HepG2 (cell line): ENCODE data around the gene ITGB1.

Experiments
- EP300 ChIP-seq, 3 experiments: sonication (generic) in 1 of 3; formaldehyde crosslinking in 1 of 3; IDR thresholded peaks; 2 replicates each; pipeline versions ENCODE4 v1.5.1 to v1.6.1; 2011 to 2020; ENCODE audit warnings: low read depth in 2 of 3, low read length in 2 of 3, borderline replicate concordance in 1 of 3, improper control_type of control experiment in 1 of 3, mild to moderate bottlenecking in 1 of 3, missing genetic modification reagents in 1 of 3, moderate library complexity in 1 of 3
- IKZF1 ChIP-seq: fragments of 450-650 bp; IDR thresholded peaks from 2 replicates; pipeline ENCODE4 v1.7.1; 2016
- KAT8 ChIP-seq: IDR thresholded peaks from 2 replicates; pipeline ENCODE4 v1.6.1; 2016; ENCODE audit warnings: missing genetic modification reagents, missing compliant biosample characterization
- NR1H2 ChIP-seq: sonication (generic); formaldehyde crosslinking; IDR thresholded peaks from 2 replicates; pipeline ENCODE4 v1.8.1; 2022; ENCODE audit warnings: low read depth, missing genetic modification reagents, borderline replicate concordance
- PCBP2 ChIP-seq: fragments of 200-400 bp; formaldehyde crosslinking; optimal IDR thresholded peaks from 2 replicates; pipeline ENCODE3; 2018; ENCODE audit warnings: low read length, low read depth; ENCODE audit not compliant: poor library complexity, severe bottlenecking
- POLR2AphosphoS5 ChIP-seq: IDR thresholded peaks from 2 replicates; pipeline ENCODE4 v1.6.1; 2012; ENCODE audit warnings: low read depth, low read length
- RXRA ChIP-seq: sonication (generic); formaldehyde crosslinking; IDR thresholded peaks from 2 replicates; pipeline ENCODE4 v1.5.1; 2020; ENCODE audit warnings: missing genetic modification reagents
- ZNF263 ChIP-seq: sonication (generic); formaldehyde crosslinking; IDR thresholded peaks from 2 replicates; pipeline ENCODE4 v1.4.0; 2020; ENCODE audit warnings: missing genetic modification reagents
- ZNF282 ChIP-seq: fragments of 450-650 bp; IDR thresholded peaks from 2 replicates; pipeline ENCODE4 v1.6.1; 2018; ENCODE audit not compliant: partially characterized antibody
- TF ChIP-seq, protein P1 (sequence below): IDR thresholded peaks from 2 replicates; pipeline ENCODE4 v1.6.1; 2016; ENCODE audit warnings: missing compliant biosample characterization, missing genetic modification reagents, borderline replicate concordance
- TF ChIP-seq, protein P2 (sequence below): sonication (generic); formaldehyde crosslinking; IDR thresholded peaks from 2 replicates; pipeline ENCODE4 v1.4.0; 2020; ENCODE audit warnings: low read depth, mild to moderate bottlenecking, missing genetic modification reagents
- TF ChIP-seq, protein P3 (sequence below): conservative IDR thresholded peaks from 2 replicates; pipeline ENCODE4 v1.6.1; 2018; ENCODE audit warnings: missing genetic modification reagents
- TF ChIP-seq, protein P4 (sequence below): sonication (generic); formaldehyde crosslinking; IDR thresholded peaks from 2 replicates; pipeline ENCODE4 v1.4.0; 2020; ENCODE audit warnings: missing genetic modification reagents

DNA sequence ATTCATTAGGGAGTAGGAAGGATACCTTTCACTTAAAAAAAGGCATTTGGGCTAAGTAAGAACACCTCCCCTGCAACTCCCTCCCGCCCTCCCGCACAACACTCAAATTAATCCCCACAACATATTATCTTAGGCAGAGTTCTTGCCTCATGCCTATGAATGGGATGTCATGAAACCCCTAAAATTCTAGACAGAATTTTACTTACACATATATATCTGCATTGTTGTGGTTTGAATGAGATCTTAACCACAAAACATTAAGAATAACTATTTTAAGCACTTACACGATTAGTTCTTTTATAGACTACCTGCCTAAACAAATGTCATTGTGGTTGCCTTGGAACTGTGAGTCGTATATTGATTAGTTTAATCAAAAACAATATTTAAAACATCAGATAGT lies 4.5 kb upstream of the ITGB1 start:
- TF ChIP-seq EP300 (IDR thresholded peaks at IDR 0.05; ENCODE audit: low read depth in 2 of 2, low read length in 2 of 2) (no peak), EP300 (CRISPR knock-in tag; IDR thresholded peaks at IDR 0.05; ENCODE audit: borderline replicate concordance) (no peak), RXRA (CRISPR knock-in tag) (no peak), ZNF282 (no peak), PCBP2 (no peak), NR1H2 (CRISPR knock-in tag) (no peak), ZNF263 (CRISPR knock-in tag) (no peak), IKZF1 (no peak), POLR2AphosphoS5 (no peak), KAT8 (CRISPR knock-in tag) (no peak)
- TF ChIP-seq, protein P1, sequence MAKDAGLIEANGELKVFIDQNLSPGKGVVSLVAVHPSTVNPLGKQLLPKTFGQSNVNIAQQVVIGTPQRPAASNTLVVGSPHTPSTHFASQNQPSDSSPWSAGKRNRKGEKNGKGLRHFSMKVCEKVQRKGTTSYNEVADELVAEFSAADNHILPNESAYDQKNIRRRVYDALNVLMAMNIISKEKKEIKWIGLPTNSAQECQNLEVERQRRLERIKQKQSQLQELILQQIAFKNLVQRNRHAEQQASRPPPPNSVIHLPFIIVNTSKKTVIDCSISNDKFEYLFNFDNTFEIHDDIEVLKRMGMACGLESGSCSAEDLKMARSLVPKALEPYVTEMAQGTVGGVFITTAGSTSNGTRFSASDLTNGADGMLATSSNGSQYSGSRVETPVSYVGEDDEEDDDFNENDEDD (CRISPR knock-in tag), result no peak
- TF ChIP-seq, protein P2, sequence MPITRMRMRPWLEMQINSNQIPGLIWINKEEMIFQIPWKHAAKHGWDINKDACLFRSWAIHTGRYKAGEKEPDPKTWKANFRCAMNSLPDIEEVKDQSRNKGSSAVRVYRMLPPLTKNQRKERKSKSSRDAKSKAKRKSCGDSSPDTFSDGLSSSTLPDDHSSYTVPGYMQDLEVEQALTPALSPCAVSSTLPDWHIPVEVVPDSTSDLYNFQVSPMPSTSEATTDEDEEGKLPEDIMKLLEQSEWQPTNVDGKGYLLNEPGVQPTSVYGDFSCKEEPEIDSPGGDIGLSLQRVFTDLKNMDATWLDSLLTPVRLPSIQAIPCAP (CRISPR knock-in tag), result no peak
- TF ChIP-seq, protein P3, sequence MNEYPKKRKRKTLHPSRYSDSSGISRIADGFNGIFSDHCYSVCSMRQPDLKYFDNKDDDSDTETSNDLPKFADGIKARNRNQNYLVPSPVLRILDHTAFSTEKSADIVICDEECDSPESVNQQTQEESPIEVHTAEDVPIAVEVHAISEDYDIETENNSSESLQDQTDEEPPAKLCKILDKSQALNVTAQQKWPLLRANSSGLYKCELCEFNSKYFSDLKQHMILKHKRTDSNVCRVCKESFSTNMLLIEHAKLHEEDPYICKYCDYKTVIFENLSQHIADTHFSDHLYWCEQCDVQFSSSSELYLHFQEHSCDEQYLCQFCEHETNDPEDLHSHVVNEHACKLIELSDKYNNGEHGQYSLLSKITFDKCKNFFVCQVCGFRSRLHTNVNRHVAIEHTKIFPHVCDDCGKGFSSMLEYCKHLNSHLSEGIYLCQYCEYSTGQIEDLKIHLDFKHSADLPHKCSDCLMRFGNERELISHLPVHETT (CRISPR knock-in tag), result no peak
- TF ChIP-seq, protein P4, sequence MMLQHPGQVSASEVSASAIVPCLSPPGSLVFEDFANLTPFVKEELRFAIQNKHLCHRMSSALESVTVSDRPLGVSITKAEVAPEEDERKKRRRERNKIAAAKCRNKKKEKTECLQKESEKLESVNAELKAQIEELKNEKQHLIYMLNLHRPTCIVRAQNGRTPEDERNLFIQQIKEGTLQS, result no peak
